HepG2 (cell line): ENCODE results near the gene LTA4H. TPM values are rescaled to one million over a fixed set of nuclear protein-coding genes. Genes with fewer than 3 reads are reported as not detected.

ENCODE experiments used
- CHCHD3 ChIP-seq: sonication (generic); formaldehyde crosslinking; IDR thresholded peaks from 2 replicates; pipeline ENCODE4 v1.8.0; 2022; ENCODE audit warnings: mild to moderate bottlenecking, missing genetic modification reagents, moderate library complexity
- DNMT3B ChIP-seq: conservative IDR thresholded peaks from 2 replicates; pipeline ENCODE4 v1.6.1; 2016; ENCODE audit warnings: missing biosample characterization, control low read depth
- EED ChIP-seq: sonication (generic); formaldehyde crosslinking; IDR thresholded peaks from 2 replicates; pipeline ENCODE4 v1.5.0; 2020; ENCODE audit warnings: mild to moderate bottlenecking, missing genetic modification reagents
- ELF3 ChIP-seq: IDR thresholded peaks from 2 replicates; pipeline ENCODE4 v1.6.1; 2016; ENCODE audit warnings: missing genetic modification reagents, missing compliant biosample characterization
- EZH2 ChIP-seq: conservative IDR thresholded peaks from 2 replicates; pipeline ENCODE4 v1.6.1; 2012; ENCODE audit warnings: mild to moderate bottlenecking, low read depth, low read length, moderate library complexity
- FOXK2 ChIP-seq: fragments of 450-650 bp; IDR thresholded peaks from 2 replicates; pipeline ENCODE4 v1.6.1; 2016
- HMGA1 ChIP-seq: sonication (generic); formaldehyde crosslinking; conservative IDR thresholded peaks from 2 replicates; pipeline ENCODE4 v1.4.0; 2020; ENCODE audit warnings: missing genetic modification reagents
- PHF21A ChIP-seq: sonication (generic); formaldehyde crosslinking; IDR thresholded peaks from 2 replicates; pipeline ENCODE4 v1.5.0; 2020; ENCODE audit warnings: mild to moderate bottlenecking, missing genetic modification reagents
- RELA ChIP-seq: sonication (generic); formaldehyde crosslinking; IDR thresholded peaks from 2 replicates; pipeline ENCODE4 v1.4.0; 2020; ENCODE audit warnings: missing genetic modification reagents
- RFX1 ChIP-seq: fragments of 450-650 bp; IDR thresholded peaks from 2 replicates; pipeline ENCODE4 v1.6.1; 2017
- SETDB1 ChIP-seq: sonication (generic); formaldehyde crosslinking; IDR thresholded peaks from 2 replicates; pipeline ENCODE4 v1.5.1; 2020; ENCODE audit warnings: missing genetic modification reagents, mild to moderate bottlenecking, borderline replicate concordance
- SNAI1 ChIP-seq: sonication (generic); formaldehyde crosslinking; IDR thresholded peaks from 2 replicates; pipeline ENCODE4 v1.5.0; 2020; ENCODE audit warnings: mild to moderate bottlenecking, missing genetic modification reagents, borderline replicate concordance
- SRSF4 ChIP-seq: fragments of 200-400 bp; formaldehyde crosslinking; IDR thresholded peaks from one replicate; pipeline ENCODE4 v1.6.1; 2018; ENCODE audit warnings: mild to moderate bottlenecking, low read depth, low read length, moderate library complexity; ENCODE audit not compliant: poor library complexity, severe bottlenecking
- SSRP1 ChIP-seq: IDR thresholded peaks from 2 replicates; pipeline ENCODE4 v1.6.1; 2016; ENCODE audit warnings: control low read depth
- TARDBP ChIP-seq: sonication (generic); formaldehyde crosslinking; IDR thresholded peaks from 2 replicates; pipeline ENCODE4 v1.8.0; 2022; ENCODE audit warnings: mild to moderate bottlenecking, missing genetic modification reagents
- ZFX ChIP-seq: sonication (generic); formaldehyde crosslinking; IDR thresholded peaks from 2 replicates; pipeline ENCODE4 v1.4.0; 2020; ENCODE audit warnings: mild to moderate bottlenecking, low read depth, missing genetic modification reagents, moderate library complexity
- ZNF207 ChIP-seq: fragments of 450-650 bp; IDR thresholded peaks from 2 replicates; pipeline ENCODE4 v1.6.1; 2016; ENCODE audit warnings: antibody characterized with exemption, borderline replicate concordance
- ZNF331 ChIP-seq: sonication (generic); formaldehyde crosslinking; IDR thresholded peaks from 2 replicates; pipeline ENCODE4 v1.4.0; 2020; ENCODE audit warnings: missing genetic modification reagents
- ZNF431 ChIP-seq: sonication (generic); formaldehyde crosslinking; IDR thresholded peaks from 2 replicates; pipeline ENCODE4 v1.9.0; 2022; ENCODE audit warnings: missing genetic modification reagents, low read depth, mild to moderate bottlenecking, borderline replicate concordance
- ZNF644 ChIP-seq: IDR thresholded peaks from 2 replicates; pipeline ENCODE4 v1.6.1; 2016; ENCODE audit warnings: low read depth
- polyA plus RNA-seq, 8 experiments: library from polyadenylated mRNA; depleted of rRNA in 3 of 8; stranded (reverse) in 7 of 8; unstranded in 1 of 8; fragments of >200 nt; fragmentation: Illumina TruSeq in 4 of 8; extraction: Trizol in 4 of 8; gene quantifications; 2 replicates each; pipeline versions ENCODE4 v1.2.1 to v1.2.3, GENCODE V29; 2011 to 2016; ENCODE audit warnings: low read depth in 4 of 8, missing spikeins in 1 of 8, mixed read lengths in 1 of 8; ENCODE audit not compliant: insufficient read depth in 1 of 8
- total RNA-seq, 5 experiments: library from RNA; depleted of rRNA; stranded (reverse); fragments of >200 nt; fragmentation: Illumina TruSeq; extraction: Trizol; gene quantifications; 2 replicates each; pipeline ENCODE4 v1.2.3, GENCODE V29; 2016; ENCODE audit warnings: low read depth in 1 of 5
- TF ChIP-seq, protein P1 (sequence below): sonication (generic); formaldehyde crosslinking; IDR thresholded peaks from 2 replicates; pipeline ENCODE4 v1.5.1; 2020; ENCODE audit warnings: mild to moderate bottlenecking, missing genetic modification reagents, borderline replicate concordance
- TF ChIP-seq, protein P2 (sequence below): sonication (generic); formaldehyde crosslinking; IDR thresholded peaks from 2 replicates; pipeline ENCODE4 v1.4.0; 2020; ENCODE audit warnings: missing genetic modification reagents, mild to moderate bottlenecking, borderline replicate concordance

LTA4H gene
- total and polyA plus RNA-seq, 2 of the 13 experiments (the other 11 are each of a cell fraction or from before 2014, with no cell fraction given), result 87.5 to 90.4 TPM

DNA sequence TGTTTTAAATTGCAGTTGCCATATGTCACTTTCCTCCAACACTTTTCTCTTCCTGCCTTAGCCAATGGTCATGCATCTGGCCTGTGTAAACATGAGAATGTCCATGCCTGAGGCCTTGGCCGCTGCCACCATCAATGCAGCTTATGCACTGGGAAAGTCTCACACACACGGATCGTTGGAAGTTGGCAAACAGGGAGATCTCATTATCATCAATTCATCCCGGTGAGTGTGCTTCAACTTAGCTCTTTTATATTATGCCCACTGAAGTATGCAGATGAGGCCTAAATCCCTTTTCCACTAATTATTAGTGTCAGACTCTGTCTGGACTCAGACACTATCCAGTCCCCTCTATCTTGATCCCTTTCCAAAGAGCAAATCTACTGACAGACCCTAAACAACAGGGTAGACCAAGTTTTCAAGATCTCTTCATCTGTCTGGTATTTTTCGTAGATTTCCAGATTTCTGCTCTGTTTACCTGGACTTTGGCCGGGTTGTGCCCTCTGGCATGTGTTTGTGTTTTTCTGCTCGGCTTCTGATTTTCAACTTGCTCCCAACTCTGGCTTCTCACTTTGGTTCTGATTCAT, 69.0 kb downstream of the LTA4H start (continued):
- TF ChIP-seq, protein P1, sequence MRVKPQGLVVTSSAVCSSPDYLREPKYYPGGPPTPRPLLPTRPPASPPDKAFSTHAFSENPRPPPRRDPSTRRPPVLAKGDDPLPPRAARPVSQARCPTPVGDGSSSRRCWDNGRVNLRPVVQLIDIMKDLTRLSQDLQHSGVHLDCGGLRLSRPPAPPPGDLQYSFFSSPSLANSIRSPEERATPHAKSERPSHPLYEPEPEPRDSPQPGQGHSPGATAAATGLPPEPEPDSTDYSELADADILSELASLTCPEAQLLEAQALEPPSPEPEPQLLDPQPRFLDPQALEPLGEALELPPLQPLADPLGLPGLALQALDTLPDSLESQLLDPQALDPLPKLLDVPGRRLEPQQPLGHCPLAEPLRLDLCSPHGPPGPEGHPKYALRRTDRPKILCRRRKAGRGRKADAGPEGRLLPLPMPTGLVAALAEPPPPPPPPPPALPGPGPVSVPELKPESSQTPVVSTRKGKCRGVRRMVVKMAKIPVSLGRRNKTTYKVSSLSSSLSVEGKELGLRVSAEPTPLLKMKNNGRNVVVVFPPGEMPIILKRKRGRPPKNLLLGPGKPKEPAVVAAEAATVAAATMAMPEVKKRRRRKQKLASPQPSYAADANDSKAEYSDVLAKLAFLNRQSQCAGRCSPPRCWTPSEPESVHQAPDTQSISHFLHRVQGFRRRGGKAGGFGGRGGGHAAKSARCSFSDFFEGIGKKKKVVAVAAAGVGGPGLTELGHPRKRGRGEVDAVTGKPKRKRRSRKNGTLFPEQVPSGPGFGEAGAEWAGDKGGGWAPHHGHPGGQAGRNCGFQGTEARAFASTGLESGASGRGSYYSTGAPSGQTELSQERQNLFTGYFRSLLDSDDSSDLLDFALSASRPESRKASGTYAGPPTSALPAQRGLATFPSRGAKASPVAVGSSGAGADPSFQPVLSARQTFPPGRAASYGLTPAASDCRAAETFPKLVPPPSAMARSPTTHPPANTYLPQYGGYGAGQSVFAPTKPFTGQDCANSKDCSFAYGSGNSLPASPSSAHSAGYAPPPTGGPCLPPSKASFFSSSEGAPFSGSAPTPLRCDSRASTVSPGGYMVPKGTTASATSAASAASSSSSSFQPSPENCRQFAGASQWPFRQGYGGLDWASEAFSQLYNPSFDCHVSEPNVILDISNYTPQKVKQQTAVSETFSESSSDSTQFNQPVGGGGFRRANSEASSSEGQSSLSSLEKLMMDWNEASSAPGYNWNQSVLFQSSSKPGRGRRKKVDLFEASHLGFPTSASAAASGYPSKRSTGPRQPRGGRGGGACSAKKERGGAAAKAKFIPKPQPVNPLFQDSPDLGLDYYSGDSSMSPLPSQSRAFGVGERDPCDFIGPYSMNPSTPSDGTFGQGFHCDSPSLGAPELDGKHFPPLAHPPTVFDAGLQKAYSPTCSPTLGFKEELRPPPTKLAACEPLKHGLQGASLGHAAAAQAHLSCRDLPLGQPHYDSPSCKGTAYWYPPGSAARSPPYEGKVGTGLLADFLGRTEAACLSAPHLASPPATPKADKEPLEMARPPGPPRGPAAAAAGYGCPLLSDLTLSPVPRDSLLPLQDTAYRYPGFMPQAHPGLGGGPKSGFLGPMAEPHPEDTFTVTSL, result peak; percentile 58; the same call in 1 of the 2 replicates
- no peak for TF ChIP-seq EZH2
- 0 out of 2 replicates have a peak, but pooled peaks have one; percentile 12 for TF ChIP-seq FOXK2
- no peak for TF ChIP-seq HMGA1 (CRISPR knock-in tag)
- no peak for TF ChIP-seq SETDB1 (CRISPR knock-in tag)
- TF ChIP-seq ELF3 (CRISPR knock-in tag), result no peak
- no peak for TF ChIP-seq RELA (CRISPR knock-in tag)
- peak; percentile 84 for TF ChIP-seq ZFX (CRISPR knock-in tag)
- peak; percentile 40; the same call in 1 of the 2 replicates for TF ChIP-seq SSRP1 (CRISPR knock-in tag)
- TF ChIP-seq SNAI1 (CRISPR knock-in tag), result no peak
- TF ChIP-seq ZNF644 (CRISPR knock-in tag), result peak; percentile 98
- TF ChIP-seq ZNF431 (CRISPR knock-in tag), result no peak
- peak; percentile 67 for TF ChIP-seq ZNF331 (CRISPR knock-in tag)
- TF ChIP-seq SRSF4, result no peak
- TF ChIP-seq ZNF207, result no peak
- TF ChIP-seq, protein P2, sequence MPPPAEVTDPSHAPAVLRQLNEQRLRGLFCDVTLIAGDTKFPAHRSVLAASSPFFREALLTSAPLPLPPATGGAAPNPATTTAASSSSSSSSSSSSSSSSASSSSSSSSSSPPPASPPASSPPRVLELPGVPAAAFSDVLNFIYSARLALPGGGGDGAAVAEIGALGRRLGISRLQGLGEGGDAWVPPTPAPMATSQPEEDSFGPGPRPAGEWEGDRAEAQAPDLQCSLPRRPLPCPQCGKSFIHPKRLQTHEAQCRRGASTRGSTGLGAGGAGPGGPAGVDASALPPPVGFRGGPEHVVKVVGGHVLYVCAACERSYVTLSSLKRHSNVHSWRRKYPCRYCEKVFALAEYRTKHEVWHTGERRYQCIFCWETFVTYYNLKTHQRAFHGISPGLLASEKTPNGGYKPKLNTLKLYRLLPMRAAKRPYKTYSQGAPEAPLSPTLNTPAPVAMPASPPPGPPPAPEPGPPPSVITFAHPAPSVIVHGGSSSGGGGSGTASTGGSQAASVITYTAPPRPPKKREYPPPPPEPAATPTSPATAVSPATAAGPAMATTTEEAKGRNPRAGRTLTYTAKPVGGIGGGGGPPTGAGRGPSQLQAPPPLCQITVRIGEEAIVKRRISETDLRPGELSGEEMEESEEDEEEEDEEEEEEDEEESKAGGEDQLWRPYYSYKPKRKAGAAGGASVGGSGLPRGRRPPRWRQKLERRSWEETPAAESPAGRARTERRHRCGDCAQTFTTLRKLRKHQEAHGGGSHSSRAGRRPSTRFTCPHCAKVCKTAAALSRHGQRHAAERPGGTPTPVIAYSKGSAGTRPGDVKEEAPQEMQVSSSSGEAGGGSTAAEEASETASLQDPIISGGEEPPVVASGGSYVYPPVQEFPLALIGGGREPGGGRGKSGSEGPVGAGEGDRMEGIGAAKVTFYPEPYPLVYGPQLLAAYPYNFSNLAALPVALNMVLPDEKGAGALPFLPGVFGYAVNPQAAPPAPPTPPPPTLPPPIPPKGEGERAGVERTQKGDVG (CRISPR knock-in tag), result peak; percentile 47; the same call in 1 of the 2 replicates
- TF ChIP-seq PHF21A (CRISPR knock-in tag), result peak; percentile 54; the same call in 1 of the 2 replicates
- no peak for TF ChIP-seq EED
- TF ChIP-seq CHCHD3, result no peak
- TF ChIP-seq DNMT3B, result no peak; the same call in 1 of the 2 replicates
- no peak for TF ChIP-seq RFX1
- no peak for TF ChIP-seq TARDBP (CRISPR knock-in tag)
